Naive B cell (primary cell): ENCODE results near the gene ASAP2. TPM values are rescaled to one million over a fixed set of nuclear protein-coding genes. Genes with fewer than 3 reads are reported as not detected.

Experiments used
- ATAC-seq, 2 donors: fragments of 150-1000 bp; cut with Tn5 transposase; 2 replicates each; pipeline ENCODE4 v1.10.0; 2021; ENCODE audit warnings: low read depth in 2 of 2, mild to moderate bottlenecking in 2 of 2, moderate library complexity in 2 of 2
- DNase-seq: peaks from one replicate; pipeline ENCODE4 v3.0.0; 2022
- H3K27ac Mint-ChIP-seq, 6 donors: one replicate each; pipeline ENCODE4 v1.8.0; 2020 to 2022; ENCODE audit warnings: mild to moderate bottlenecking in 6 of 6, mixed read lengths in 6 of 6, moderate library complexity in 5 of 6, inconsistent platforms in 2 of 6
- H3K27me3 Mint-ChIP-seq, 3 donors: one replicate each; pipeline ENCODE4 v1.8.0; 2021 to 2022; ENCODE audit warnings: mixed read lengths in 3 of 3, mild to moderate bottlenecking in 1 of 3
- H3K36me3 Mint-ChIP-seq, 2 donors: one replicate each; pipeline ENCODE4 v1.8.0; 2020 to 2022; ENCODE audit warnings: mixed read lengths in 2 of 2, inconsistent platforms in 1 of 2, mild to moderate bottlenecking in 1 of 2
- H3K4me1 Mint-ChIP-seq, 3 donors: one replicate each; pipeline ENCODE4 v1.8.0; 2020 to 2022; ENCODE audit warnings: mixed read lengths in 3 of 3, inconsistent platforms in 1 of 3, mild to moderate bottlenecking in 1 of 3, moderate library complexity in 1 of 3
- H3K4me3 Mint-ChIP-seq, 8 donors: one replicate each; pipeline ENCODE4 v1.8.0; 2020 to 2022; ENCODE audit warnings: mild to moderate bottlenecking in 8 of 8, mixed read lengths in 8 of 8, moderate library complexity in 8 of 8, inconsistent platforms in 2 of 8
- H3K9me3 Mint-ChIP-seq, 7 donors: one replicate each; pipeline ENCODE4 v1.8.0; 2020 to 2022; ENCODE audit warnings: mixed read lengths in 7 of 7, mild to moderate bottlenecking in 5 of 7, inconsistent platforms in 2 of 7, moderate library complexity in 1 of 7
- polyA plus RNA-seq, 6 donors: library from polyadenylated mRNA; unstranded; fragments of 300-500 nt; fragmentation: Illumina TruSeq; gene quantifications; one replicate each; pipeline ENCODE4 v1.2.3, GENCODE V29; 2021; ENCODE audit warnings: low read depth in 6 of 6

ASAP2 gene
- polyA plus RNA-seq, 6 donors from 2014 or later, result 0.09 TPM; not detected in 5

DNA sequence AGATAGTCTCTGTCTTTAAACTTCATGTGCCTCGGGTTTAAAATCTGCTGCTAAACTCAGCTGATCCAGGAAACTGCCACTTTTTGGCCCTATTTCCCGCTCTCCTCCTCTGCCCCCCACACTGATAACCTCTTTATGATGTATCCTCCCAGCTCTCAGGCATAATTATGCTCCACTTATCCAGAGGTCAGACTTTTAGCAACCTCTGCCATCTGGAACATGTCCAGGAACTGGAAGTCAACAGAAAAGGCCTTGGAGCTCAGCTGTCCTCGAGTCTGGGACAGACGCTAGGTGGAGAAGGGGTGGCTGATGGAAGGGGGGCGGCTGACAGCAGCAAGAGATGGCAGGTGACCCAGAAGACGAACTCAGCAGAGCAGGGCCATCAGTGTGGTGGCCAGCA is 41.2 kb downstream of the ASAP2 start:
- no peak overlapping the region for H3K27ac Mint-ChIP-seq
- no peaks in the 10 kb centered on the region for H3K4me1 Mint-ChIP-seq
- no peaks in the 10 kb centered on the region for H3K36me3 Mint-ChIP-seq
- H3K27me3 Mint-ChIP-seq, result peaks cover 0 to 22% (median 15%) of the 10 kb centered on the region in 3 donors
- DNase-seq (no peak), ATAC-seq (no peak)
- H3K9me3 Mint-ChIP-seq, result no peaks in the 10 kb centered on the region
- peak overlapping the region in 1 of 8 donors; percentile 57 for H3K4me3 Mint-ChIP-seq

DNA sequence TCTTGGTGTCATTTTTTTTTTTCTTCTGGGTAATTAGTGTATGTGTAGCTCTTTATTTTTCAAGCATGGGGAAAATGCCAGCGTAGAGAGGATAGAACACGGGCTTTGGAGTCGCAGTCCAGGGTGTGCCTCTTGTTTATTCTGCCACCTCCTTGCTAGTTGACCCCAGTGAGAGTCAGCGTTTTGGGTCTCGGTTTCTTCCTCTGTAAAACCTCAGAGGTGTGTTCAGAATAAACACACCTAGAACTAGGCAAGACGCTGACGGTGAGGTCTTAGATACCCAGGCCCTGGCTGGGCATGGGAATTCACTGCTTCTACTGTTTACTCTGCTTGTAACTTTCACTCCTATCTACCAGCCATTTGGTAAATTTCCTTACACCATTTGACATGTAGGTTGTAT is 41.8 kb downstream of the ASAP2 start:
- Mint-ChIP-seq H3K4me1 (no peaks in the 10 kb centered on the region), H3K4me3 (no peak overlapping the region), H3K36me3 (no peaks in the 10 kb centered on the region), H3K9me3 (no peaks in the 10 kb centered on the region), H3K27ac (no peak overlapping the region), H3K27me3 (peaks cover 0 to 22% (median 15%) of the 10 kb centered on the region in 3 donors)
- no peak for DNase-seq
- no peak for ATAC-seq

DNA sequence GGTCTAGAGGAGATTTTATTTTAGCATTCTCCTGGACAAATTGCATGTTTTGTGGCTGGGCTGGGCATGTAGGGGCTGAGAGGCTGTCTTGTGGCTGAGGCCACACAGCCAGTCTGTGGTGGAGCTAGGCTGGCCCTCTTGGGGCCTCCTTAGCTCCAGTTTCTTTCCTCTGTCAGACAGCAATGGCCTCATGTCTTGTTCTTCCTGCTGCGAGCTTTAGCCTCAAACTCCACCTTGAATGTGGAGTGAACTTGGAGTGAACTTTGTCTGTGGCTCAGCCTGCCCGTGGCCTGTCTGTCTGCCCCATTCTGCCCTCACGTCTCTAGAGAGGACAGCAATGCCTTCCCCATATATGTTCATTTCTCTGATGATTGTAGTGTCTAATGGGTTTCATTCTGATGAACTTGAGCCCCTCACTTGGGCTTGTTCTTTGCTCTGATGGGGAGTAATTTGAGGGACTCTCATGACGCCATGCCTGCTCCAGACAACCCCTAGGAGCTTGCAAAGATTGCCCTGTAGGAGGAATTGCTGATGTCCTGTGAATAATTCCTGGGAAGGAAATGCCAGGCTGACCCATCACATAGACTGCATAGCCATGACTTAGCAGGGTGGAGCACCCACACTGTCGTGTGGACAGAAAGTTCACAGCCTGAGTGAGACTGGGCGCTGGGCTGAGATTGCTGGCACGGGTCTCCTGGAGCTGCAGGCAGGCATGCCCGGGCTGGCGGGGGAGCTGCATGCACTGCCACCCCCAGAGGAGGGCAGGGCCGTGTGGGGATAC is 42.6 kb downstream of the ASAP2 start:
- no peak overlapping the region for H3K4me3 Mint-ChIP-seq
- peaks cover 0 to 22% (median 15%) of the 10 kb centered on the region in 3 donors for H3K27me3 Mint-ChIP-seq
- DNase-seq, result no peak
- peak overlapping the region in 1 of 6 donors; percentile 9 for H3K27ac Mint-ChIP-seq
- H3K36me3 Mint-ChIP-seq, result no peaks in the 10 kb centered on the region
- ATAC-seq, result no peak
- H3K9me3 Mint-ChIP-seq, result no peaks in the 10 kb centered on the region
- H3K4me1 Mint-ChIP-seq, result no peaks in the 10 kb centered on the region

DNA sequence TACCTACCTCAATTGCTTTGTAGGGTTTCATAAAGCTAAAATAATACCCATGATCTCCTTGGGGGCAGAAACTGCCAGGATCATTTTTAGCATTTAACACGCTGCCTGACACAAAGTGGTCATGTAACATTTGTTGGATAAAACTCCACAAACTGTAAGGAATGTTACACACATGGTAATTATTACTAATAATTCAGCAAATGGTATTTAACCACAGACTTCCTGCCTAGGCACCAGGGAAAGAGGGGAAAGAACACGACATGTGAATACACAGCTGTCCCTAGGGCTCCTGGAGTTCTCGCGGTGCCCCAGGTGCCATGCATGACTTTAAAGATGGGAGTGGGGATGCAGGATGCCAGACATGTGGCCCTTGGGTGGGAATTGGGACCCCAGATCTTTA is 43.5 kb downstream of the ASAP2 start:
- ATAC-seq (no peak), DNase-seq (no peak)
- H3K9me3 Mint-ChIP-seq, result no peaks in the 10 kb centered on the region
- H3K27ac Mint-ChIP-seq, result no peak overlapping the region
- no peaks in the 10 kb centered on the region for H3K36me3 Mint-ChIP-seq
- H3K27me3 Mint-ChIP-seq, result peaks cover 0 to 22% (median 15%) of the 10 kb centered on the region in 3 donors
- no peak overlapping the region for H3K4me3 Mint-ChIP-seq
- no peaks in the 10 kb centered on the region for H3K4me1 Mint-ChIP-seq

DNA sequence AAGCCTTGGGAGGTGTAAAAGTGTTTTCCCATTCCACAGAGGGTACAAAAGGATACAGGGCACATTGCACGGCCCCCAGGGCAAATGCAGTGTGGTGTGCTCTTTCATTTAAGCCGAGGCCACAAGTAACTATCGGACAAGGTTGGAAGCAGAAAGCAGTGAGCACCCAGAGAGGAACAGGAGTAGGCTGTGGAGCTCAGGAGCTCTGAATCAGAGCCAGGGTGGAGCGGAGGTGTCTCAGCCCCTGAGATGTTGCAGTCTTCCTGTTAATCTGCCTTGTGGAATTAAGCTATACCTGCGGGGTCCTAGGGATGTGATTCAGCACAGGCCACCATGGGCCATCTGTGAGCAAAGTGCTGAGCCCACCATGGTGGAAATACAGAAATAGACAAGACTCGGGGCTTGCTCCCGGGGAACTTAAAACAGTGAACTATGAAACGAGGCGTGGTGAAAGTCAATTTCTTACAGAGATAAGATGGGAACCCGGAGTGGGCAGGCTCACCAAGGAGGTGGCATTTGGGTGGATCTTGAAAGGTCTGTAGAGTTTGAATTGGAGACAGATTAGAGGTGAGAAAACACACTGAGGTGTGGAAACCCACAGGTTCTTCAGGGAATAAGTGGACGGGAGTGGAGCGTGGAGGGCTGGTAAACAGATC is 44.0 kb downstream of the ASAP2 start:
- Mint-ChIP-seq H3K36me3 (no peaks in the 10 kb centered on the region), H3K4me1 (no peaks in the 10 kb centered on the region), H3K9me3 (no peaks in the 10 kb centered on the region), H3K4me3 (no peak overlapping the region), H3K27me3 (peaks cover 0 to 22% (median 15%) of the 10 kb centered on the region in 3 donors), H3K27ac (no peak overlapping the region)
- ATAC-seq (no peak), DNase-seq (no peak)

DNA sequence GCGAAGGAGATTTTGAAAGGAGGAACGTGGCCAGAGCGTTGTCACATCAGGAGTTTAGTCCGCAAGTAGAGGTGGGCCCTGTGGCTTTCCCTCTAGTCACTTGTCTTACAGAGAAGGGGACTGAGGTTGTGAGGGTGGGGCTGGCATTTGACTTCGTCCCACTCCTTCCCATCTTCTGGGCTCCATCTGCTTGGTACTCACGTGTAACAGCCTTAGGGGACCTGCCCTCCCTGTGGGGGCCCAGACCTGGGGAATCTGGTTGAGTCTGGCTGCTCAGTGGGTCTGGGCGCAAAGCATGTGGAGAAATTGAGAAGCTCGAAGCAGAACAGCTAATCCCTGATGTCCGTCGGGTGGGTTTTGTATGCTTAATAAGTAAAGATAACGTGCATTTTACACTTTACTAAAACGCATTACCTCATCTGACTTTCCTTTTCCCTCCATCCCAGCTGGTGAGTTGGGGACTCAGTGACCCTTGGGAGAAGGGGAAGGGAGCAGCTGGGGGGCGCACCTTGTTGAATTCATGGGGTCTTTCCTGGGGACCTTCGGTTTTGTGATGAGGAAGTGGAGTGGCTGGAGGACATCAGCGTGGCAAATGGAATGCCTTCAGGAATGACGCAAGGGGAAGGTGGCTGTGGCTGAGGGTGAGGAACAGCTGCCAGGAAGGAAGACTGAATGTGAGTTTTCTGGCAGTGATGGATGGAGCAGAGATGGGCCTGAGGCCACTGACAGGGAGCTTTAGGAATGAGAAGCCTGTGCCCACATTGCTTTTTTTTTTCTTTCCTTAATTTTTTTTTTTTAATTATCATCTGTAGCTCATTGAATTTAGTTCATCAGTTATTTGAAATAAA is 44.8 kb downstream of the ASAP2 start:
- Mint-ChIP-seq H3K36me3 (no peaks in the 10 kb centered on the region), H3K9me3 (no peaks in the 10 kb centered on the region), H3K27me3 (peaks cover 0 to 22% (median 15%) of the 10 kb centered on the region in 3 donors), H3K27ac (peak overlapping the region in 1 of 6 donors; percentile 52), H3K4me3 (no peak overlapping the region), H3K4me1 (no peaks in the 10 kb centered on the region)
- DNase-seq (no peak), ATAC-seq (no peak)

DNA sequence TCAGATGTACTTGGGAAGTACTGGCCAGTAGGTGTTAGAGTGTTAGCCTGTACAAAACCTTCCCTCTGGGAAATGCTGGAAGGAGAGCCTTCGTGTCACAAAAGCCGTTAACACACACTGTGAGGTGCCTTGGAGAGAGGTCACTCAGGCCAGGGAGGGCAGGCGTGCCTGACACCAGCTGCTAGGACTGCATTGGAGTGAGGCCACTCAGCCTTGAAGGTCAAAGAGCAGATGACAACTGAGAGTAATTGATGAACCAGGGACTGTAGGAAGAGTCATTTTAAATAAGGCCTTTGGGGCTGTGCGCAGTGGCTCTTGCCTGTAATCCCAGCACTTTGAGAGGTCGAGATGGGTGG is 45.4 kb downstream of the ASAP2 start:
- Mint-ChIP-seq H3K9me3 (no peaks in the 10 kb centered on the region), H3K36me3 (no peaks in the 10 kb centered on the region), H3K4me3 (no peak overlapping the region), H3K27ac (peak overlapping the region in 1 of 6 donors; percentile 55), H3K27me3 (peaks cover 0 to 22% (median 15%) of the 10 kb centered on the region in 3 donors), H3K4me1 (no peaks in the 10 kb centered on the region)
- DNase-seq (no peak), ATAC-seq (no peak)

DNA sequence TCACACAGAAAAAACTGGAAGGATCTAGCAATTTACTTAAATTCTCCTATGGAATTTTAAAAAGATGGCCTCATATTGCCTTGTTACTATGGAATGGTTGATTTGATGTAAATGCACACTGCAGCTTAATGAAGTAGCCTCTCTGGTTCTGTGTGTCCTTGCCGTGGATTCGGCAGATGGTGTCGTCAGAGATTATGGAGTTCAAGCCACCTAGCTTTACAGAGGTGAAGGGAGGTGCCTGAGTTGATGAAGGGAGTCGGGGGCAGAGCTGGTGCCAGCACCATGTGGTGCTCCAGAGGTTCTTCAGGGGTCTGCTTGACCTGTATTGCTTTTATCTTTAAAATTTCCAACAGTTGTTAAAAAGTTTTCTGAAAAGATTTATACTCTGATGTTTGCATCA is 48.8 kb downstream of the ASAP2 start:
- Mint-ChIP-seq H3K27me3 (peaks cover 0 to 18% (median 14%) of the 10 kb centered on the region in 3 donors), H3K4me3 (no peak overlapping the region), H3K27ac (no peak overlapping the region), H3K9me3 (no peaks in the 10 kb centered on the region), H3K4me1 (peaks cover 0 to 4% (median 0%) of the 10 kb centered on the region in 3 donors), H3K36me3 (no peaks in the 10 kb centered on the region)
- ATAC-seq (no peak), DNase-seq (no peak)

DNA sequence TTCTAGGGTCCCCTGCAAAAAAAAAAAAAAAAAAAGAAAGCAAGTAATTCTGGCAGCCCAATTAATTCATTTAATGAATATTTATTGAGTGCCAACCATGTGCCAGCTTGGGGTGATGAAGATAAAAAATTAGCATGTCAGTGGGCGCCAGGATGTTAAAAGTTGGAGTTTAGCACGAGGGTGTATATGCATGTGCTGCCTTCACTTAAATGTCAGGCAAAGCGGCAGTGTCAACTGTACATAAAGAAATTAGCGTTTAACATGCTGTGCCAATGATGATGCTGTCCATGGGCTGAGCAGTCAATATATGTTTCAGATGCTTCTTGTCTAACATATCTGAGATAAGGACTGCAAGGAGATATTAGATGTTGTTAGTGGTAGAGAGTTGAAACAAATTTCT is 49.5 kb downstream of the ASAP2 start:
- ATAC-seq (no peak), DNase-seq (no peak)
- H3K36me3 Mint-ChIP-seq, result no peaks in the 10 kb centered on the region
- peaks cover 0 to 11% (median 7%) of the 10 kb centered on the region in 3 donors for H3K27me3 Mint-ChIP-seq
- no peak overlapping the region for H3K27ac Mint-ChIP-seq
- H3K4me3 Mint-ChIP-seq, result no peak overlapping the region
- H3K4me1 Mint-ChIP-seq, result peaks cover 0 to 4% (median 0%) of the 10 kb centered on the region in 3 donors
- H3K9me3 Mint-ChIP-seq, result no peaks in the 10 kb centered on the region

DNA sequence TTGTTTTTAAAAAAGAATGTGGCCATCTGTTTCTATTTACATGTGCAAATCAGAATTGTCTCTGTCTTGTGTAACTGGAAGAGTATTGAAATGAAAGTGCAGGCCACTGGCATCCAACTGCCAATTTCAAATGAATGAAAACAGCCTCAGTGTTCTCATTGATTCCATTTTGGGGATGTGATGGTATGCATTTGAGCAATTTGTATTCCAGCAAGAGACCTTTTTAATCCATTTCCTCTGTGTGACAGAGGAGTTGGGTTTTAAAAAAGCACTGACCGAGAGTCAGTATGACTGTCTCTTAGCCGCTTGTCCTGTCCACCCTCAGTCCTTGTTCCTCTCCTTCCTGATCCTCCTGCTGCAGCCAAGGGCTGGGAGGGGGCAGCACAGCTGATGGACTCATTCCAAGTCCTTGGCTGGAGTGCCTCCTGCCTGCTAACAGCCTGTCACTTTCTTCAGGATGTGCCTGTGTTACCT is 50.0 kb downstream of the ASAP2 start:
- Mint-ChIP-seq H3K9me3 (no peaks in the 10 kb centered on the region), H3K4me3 (no peak overlapping the region), H3K27me3 (peaks cover 0 to 6% (median 2%) of the 10 kb centered on the region in 3 donors), H3K27ac (peak overlapping the region in 1 of 6 donors; percentile 17), H3K36me3 (no peaks in the 10 kb centered on the region), H3K4me1 (peaks cover 0 to 4% (median 0%) of the 10 kb centered on the region in 3 donors)
- DNase-seq, result no peak
- ATAC-seq, result no peak

DNA sequence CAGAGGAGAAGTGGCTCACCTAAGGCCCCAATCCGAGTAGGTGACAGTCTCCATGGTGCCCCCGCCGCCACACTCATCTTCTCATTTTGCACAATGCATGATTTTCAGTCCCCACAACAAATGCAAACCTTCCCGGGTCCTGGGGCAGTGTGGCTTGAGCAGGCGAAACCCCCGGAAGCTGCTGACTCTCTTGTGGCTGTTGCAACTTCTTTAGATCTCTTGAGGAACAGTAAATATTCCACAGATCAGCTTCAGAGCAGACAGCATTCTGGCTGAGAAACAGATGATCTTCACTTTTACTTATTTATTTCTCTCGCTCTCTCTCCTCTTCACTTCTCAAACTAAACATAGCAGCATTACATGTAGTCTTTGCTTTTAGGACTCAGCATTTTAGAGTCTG is 51.9 kb downstream of the ASAP2 start:
- no peak overlapping the region for H3K27ac Mint-ChIP-seq
- peak overlapping the region in 1 of 8 donors; percentile 15 for H3K4me3 Mint-ChIP-seq
- peaks cover 0 to 6% (median 0%) of the 10 kb centered on the region in 3 donors for H3K27me3 Mint-ChIP-seq
- H3K36me3 Mint-ChIP-seq, result no peaks in the 10 kb centered on the region
- ATAC-seq, result no peak
- no peak for DNase-seq
- peaks cover under 1 to 9% (median 5%) of the 10 kb centered on the region in 3 donors for H3K4me1 Mint-ChIP-seq
- H3K9me3 Mint-ChIP-seq, result no peaks in the 10 kb centered on the region

DNA sequence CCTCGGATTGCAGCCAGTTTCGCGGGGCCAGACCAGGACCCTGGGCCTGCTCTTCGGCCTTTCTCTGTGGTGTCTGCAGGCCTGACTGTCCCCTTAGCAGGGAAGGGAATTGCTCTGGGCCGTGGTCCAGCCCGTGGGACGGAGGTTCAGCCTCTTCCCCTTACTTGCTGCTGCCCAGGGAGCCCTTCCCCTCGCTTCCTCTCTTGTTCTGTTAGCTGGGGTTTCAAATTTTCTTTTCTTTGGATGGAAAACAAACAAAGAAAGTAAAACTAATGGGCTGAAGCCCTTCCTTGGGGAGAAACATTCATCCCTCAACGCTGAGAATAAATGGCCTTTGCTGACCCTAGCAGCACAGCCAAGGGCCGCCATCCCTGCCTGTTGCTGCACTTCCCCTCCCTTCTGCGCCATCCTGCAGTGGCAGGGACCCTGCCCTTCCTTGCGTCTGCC is 52.4 kb downstream of the ASAP2 start:
- ATAC-seq, result no peak
- Mint-ChIP-seq H3K36me3 (no peaks in the 10 kb centered on the region), H3K27ac (no peak overlapping the region), H3K4me3 (no peak overlapping the region), H3K27me3 (peaks cover 0 to 9% (median 0%) of the 10 kb centered on the region in 3 donors), H3K4me1 (peaks cover 4 to 12% (median 8%) of the 10 kb centered on the region in 3 donors), H3K9me3 (no peaks in the 10 kb centered on the region)
- no peak for DNase-seq

DNA sequence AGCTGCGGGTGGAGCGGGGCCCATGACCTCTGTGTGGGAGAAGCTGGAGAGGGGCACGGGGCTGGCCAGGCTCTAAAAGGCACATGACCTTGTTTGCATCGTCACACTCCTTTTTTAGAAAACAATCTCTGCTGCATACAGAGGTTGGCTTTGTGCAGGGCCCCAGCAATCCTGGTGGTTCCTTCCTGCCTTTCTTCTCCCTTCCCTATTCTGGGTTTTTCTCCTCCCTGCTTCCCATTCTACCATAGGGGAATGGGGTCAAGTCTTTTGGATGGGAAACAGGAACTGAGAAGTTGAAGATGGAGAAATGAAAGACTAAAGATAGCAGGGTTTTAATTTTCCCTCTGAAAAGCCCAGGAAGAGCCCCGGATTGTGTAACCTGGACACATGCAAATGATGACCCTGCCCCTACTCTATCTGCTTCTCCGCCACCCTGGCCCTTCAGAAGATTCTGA is 53.9 kb downstream of the ASAP2 start:
- H3K27me3 Mint-ChIP-seq, result peaks cover 0 to 9% (median 4%) of the 10 kb centered on the region in 3 donors
- H3K9me3 Mint-ChIP-seq, result no peaks in the 10 kb centered on the region
- no peaks in the 10 kb centered on the region for H3K36me3 Mint-ChIP-seq
- peaks cover 4 to 12% (median 8%) of the 10 kb centered on the region in 3 donors for H3K4me1 Mint-ChIP-seq
- H3K27ac Mint-ChIP-seq, result no peak overlapping the region
- H3K4me3 Mint-ChIP-seq, result no peak overlapping the region
- DNase-seq (no peak), ATAC-seq (no peak)
